Hair follicular keratinocyte (primary cell): ENCODE measurements around the gene ARAP2. TPM values are rescaled to one million over a fixed set of nuclear protein-coding genes. Genes with fewer than 3 reads are reported as not detected.

Experiments
- total RNA-seq: library from RNA; depleted of rRNA; stranded (reverse); fragments of >200 nt; gene quantifications from 2 replicates; pipeline ENCODE4 v1.2.3, GENCODE V29; 2015

Gene ARAP2, protein sequence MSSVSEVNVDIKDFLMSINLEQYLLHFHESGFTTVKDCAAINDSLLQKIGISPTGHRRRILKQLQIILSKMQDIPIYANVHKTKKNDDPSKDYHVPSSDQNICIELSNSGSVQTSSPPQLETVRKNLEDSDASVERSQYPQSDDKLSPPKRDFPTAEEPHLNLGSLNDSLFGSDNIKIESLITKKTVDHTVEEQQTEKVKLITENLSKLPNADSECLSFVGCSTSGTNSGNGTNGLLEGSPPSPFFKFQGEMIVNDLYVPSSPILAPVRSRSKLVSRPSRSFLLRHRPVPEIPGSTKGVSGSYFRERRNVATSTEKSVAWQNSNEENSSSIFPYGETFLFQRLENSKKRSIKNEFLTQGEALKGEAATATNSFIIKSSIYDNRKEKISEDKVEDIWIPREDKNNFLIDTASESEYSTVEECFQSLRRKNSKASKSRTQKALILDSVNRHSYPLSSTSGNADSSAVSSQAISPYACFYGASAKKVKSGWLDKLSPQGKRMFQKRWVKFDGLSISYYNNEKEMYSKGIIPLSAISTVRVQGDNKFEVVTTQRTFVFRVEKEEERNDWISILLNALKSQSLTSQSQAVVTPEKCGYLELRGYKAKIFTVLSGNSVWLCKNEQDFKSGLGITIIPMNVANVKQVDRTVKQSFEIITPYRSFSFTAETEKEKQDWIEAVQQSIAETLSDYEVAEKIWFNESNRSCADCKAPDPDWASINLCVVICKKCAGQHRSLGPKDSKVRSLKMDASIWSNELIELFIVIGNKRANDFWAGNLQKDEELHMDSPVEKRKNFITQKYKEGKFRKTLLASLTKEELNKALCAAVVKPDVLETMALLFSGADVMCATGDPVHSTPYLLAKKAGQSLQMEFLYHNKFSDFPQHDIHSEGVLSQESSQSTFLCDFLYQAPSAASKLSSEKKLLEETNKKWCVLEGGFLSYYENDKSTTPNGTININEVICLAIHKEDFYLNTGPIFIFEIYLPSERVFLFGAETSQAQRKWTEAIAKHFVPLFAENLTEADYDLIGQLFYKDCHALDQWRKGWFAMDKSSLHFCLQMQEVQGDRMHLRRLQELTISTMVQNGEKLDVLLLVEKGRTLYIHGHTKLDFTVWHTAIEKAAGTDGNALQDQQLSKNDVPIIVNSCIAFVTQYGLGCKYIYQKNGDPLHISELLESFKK (N-terminal part only)
- total RNA-seq: 5.2 and 9.4 TPM in 2 replicates

DNA sequence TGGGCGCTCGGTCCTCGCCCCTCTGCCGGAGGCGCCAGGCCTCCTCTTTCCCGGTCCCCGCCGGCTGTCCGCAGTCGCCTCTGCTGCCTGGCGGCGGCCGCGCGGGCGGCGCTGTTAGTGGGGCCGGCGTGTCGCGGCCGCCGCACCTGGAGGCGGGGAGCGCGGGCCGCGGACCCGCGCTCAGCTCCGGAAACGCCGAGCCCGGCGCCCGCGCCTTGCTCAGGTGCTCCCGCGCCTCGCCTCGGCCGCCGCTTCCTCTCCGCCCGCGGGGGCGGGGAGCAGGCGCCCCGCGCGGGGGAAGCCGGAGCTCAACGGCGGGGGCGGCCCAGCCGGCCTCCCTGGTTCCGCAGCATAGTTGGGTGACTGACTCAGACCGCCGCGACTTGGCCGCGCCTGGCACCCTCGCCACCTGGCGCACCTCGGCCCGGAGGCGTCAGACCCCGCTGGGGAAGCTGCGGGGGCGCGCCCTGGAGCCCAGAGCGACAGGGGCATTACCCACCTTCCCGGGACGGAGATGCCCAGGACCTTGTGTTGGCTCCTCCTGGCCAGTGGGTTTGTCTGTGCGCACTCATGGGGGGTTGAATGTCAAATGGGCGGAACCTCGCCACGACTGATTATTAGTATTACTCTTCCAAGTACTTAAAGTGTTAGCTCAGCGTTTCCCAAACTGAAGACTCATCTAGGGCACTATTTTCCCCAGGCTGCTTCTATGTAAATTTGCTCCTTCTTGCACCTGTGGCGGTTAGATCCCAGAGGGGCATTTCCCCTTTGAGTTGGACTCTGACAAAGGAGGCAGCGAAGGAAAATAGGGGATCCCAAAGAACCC lies at the start of gene ARAP2:
Gene ARAP2 (minus strand): TSS at position 258 of the 826 bp plus-strand sequence. CDS start 15,028 bp downstream, outside the sequence.

DNA sequence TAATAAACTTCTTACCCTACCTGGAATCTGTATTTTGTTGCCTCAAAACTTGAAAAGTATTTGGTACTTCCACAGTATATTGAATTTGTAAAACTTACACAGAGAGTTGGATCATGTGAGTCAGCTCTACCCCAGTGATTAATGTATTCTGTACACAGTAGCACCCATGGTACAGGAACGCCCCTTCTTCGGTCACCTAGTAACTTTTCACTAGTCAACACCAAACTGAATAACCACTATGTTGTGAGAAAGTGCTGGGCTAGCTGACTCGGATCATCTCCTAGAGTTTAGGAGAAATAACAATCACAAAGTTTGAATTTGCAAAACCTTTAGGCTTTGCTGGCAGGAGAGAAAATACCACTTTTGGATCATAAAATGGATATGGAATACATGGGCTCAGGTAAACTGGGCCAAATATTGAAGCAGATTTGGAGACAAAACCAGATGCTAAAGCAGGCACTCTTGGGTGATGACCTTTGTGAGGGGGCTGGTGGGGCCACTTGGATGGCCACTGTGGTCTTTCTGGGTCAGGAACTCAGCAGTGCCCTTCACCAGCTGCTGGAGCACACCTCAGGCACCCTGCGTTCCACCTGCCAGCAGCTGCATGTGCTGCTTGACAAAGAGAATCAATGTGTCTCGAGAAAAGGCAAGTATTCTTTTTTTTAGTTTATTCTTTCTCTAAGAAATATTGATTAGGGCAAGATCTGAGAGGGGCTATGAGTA lies 37.2 kb upstream of the ARAP2 start, which contains the start of gene DTHD1:
Gene DTHD1 (plus strand): TSS at position 233 of the 723 bp plus-strand sequence. CDS start 143 bp downstream, at position 376.

Other genes starting within 250 kb of the ARAP2 start
- not detected in 2 replicates for gene DTHD1, start 37.1 kb upstream of the ARAP2 start, total RNA-seq